Endothelial cell of umbilical vein (primary cell): Measurements from ENCODE around the gene PRRT1B.

Experiments
- CTCF ChIP-seq, 2 donors: IDR thresholded peaks; 1 replicate in 1 of 2; 2 replicates in 1 of 2; pipeline ENCODE4 v1.5.1; 2011; ENCODE audit warnings: low read length in 2 of 2, mild to moderate bottlenecking in 2 of 2, moderate library complexity in 2 of 2, control low read depth in 1 of 2, inconsistent platforms in 1 of 2, low read depth in 1 of 2; ENCODE audit not compliant: insufficient read depth in 1 of 2; ENCODE audit errors: extremely low read depth in 1 of 2
- EZH2 ChIP-seq: IDR thresholded peaks from 2 replicates; pipeline ENCODE4 v1.6.1; 2012; ENCODE audit warnings: borderline replicate concordance, low read depth, mild to moderate bottlenecking, moderate library complexity, low read length, inconsistent platforms; ENCODE audit not compliant: severe bottlenecking
- FOS ChIP-seq: IDR thresholded peaks from 2 replicates; pipeline ENCODE4 v1.6.1; 2011; ENCODE audit warnings: mild to moderate bottlenecking, low read length, moderate library complexity, borderline replicate concordance; ENCODE audit not compliant: insufficient read depth
- JUN ChIP-seq: IDR thresholded peaks from 2 replicates; pipeline ENCODE4 v1.6.1; 2011; ENCODE audit warnings: borderline replicate concordance, low read depth; ENCODE audit not compliant: insufficient read length, insufficient read depth
- MYC ChIP-seq: IDR thresholded peaks from one replicate; pipeline ENCODE4 v1.6.1; 2011; ENCODE audit warnings: mild to moderate bottlenecking, low read depth, low read length
- POLR2A ChIP-seq: IDR thresholded peaks from 2 replicates; pipeline ENCODE4 v1.6.1; 2012; ENCODE audit warnings: low read depth, mild to moderate bottlenecking, control low read depth, low read length
- POLR2AphosphoS5 ChIP-seq: IDR thresholded peaks from 2 replicates; pipeline ENCODE4 v1.6.1; 2012; ENCODE audit warnings: low read depth, mild to moderate bottlenecking, control low read depth, low read length, moderate library complexity; ENCODE audit not compliant: insufficient read depth

- no peak for TF ChIP-seq FOS
- no peak for TF ChIP-seq CTCF (IDR thresholded peaks at IDR 0.05; ENCODE audit: extremely low read depth in 1 of 2, insufficient read depth in 1 of 2, low read depth in 1 of 2, low read length in 2 of 2)
- TF ChIP-seq EZH2, result no peak
- no peak for TF ChIP-seq JUN
- TF ChIP-seq POLR2AphosphoS5, result no peak
- TF ChIP-seq MYC, result no peak
- no peak for TF ChIP-seq POLR2A
Observed at GRCh38 chr9:131574730-131575640, 29.7 kb downstream of the PRRT1B start.
